Neural progenitor cell (in vitro differentiated cells): ENCODE data around the gene TMEM231. TPM values are rescaled to one million over a fixed set of nuclear protein-coding genes. Genes with fewer than 3 reads are reported as not detected.

Experiments used
- DNase-seq: peaks from one replicate; pipeline ENCODE4 v3.0.0-alpha.2; 2016; ENCODE audit warnings: low spot score
- H2AFZ ChIP-seq: fragments of 200-600 bp; sonication (generic); replicated peaks from 2 replicates; pipeline ENCODE4 v1.6.1; 2016; ENCODE audit warnings: antibody characterized with exemption
- H3F3A ChIP-seq: fragments of 200-600 bp; sonication (generic); 2 replicates; pipeline ENCODE4 v1.6.1; 2016; ENCODE audit warnings: antibody characterized with exemption, low read depth
- H3K27ac ChIP-seq: fragments of 200-600 bp; sonication (generic); 2 replicates; pipeline ENCODE4 v1.5.1; 2016; ENCODE audit warnings: mild to moderate bottlenecking
- H3K27me3 ChIP-seq: fragments of 200-600 bp; sonication (generic); 2 replicates; pipeline ENCODE4 v1.6.1; 2016; ENCODE audit warnings: mild to moderate bottlenecking, moderate library complexity
- H3K36me3 ChIP-seq: fragments of 200-600 bp; sonication (generic); 2 replicates; pipeline ENCODE4 v1.5.1; 2016
- H3K4me1 ChIP-seq: fragments of 200-600 bp; sonication (generic); 2 replicates; pipeline ENCODE4 v1.6.1; 2016; ENCODE audit warnings: mixed run types
- H3K4me2 ChIP-seq: fragments of 200-600 bp; sonication (generic); 2 replicates; pipeline ENCODE4 v1.6.1; 2016
- H3K4me3 ChIP-seq: fragments of 200-600 bp; sonication (generic); 2 replicates; pipeline ENCODE4 v1.5.1; 2016
- H3K79me2 ChIP-seq: fragments of 200-600 bp; sonication (generic); 2 replicates; pipeline ENCODE4 v1.6.1; 2016; ENCODE audit warnings: low read depth
- H3K9ac ChIP-seq: fragments of 200-600 bp; sonication (generic); 2 replicates; pipeline ENCODE4 v1.6.1; 2016
- H3K9me3 ChIP-seq: fragments of 200-600 bp; sonication (generic); 2 replicates; pipeline ENCODE4 v1.5.1; 2016; ENCODE audit warnings: low read depth
- H4K20me1 ChIP-seq: fragments of 200-600 bp; sonication (generic); 2 replicates; pipeline ENCODE4 v1.6.1; 2016; ENCODE audit warnings: low read depth
- H3K27ac Mint-ChIP-seq: 3 replicates; pipeline ENCODE4 v1.8.0; 2021; ENCODE audit warnings: mixed read lengths
- H3K27me3 Mint-ChIP-seq: 2 replicates; pipeline ENCODE4 v1.8.0; 2022; ENCODE audit warnings: low read depth, mild to moderate bottlenecking, inconsistent platforms, moderate library complexity, mixed read lengths; ENCODE audit not compliant: insufficient read depth
- H3K36me3 Mint-ChIP-seq: 3 replicates; pipeline ENCODE4 v1.8.0; 2021; ENCODE audit warnings: mixed read lengths
- H3K4me1 Mint-ChIP-seq: 3 replicates; pipeline ENCODE4 v1.8.0; 2021; ENCODE audit warnings: mixed read lengths
- H3K4me3 Mint-ChIP-seq: 3 replicates; pipeline ENCODE4 v1.8.0; 2021; ENCODE audit warnings: mild to moderate bottlenecking, moderate library complexity, mixed read lengths
- H3K9me3 Mint-ChIP-seq: 3 replicates; pipeline ENCODE4 v1.8.0; 2020; ENCODE audit warnings: mixed read lengths
- CTCF ChIP-seq: fragments of 200-600 bp; sonication (generic); IDR thresholded peaks from 2 replicates; pipeline ENCODE4 v1.5.1; 2017; ENCODE audit warnings: antibody characterized with exemption, mild to moderate bottlenecking
- EZH2 ChIP-seq: fragments of 200-600 bp; sonication (generic); IDR thresholded peaks from 2 replicates; pipeline ENCODE4 v1.6.1; 2017; ENCODE audit warnings: antibody characterized with exemption, mild to moderate bottlenecking, moderate library complexity
- EZH2phosphoT487 ChIP-seq: fragments of 200-600 bp; sonication (generic); IDR thresholded peaks from 2 replicates; pipeline ENCODE4 v1.6.1; 2017; ENCODE audit warnings: antibody characterized with exemption
- total RNA-seq: library from RNA; depleted of rRNA; stranded (reverse); fragments of >200 nt; gene quantifications from 2 replicates; pipeline ENCODE4 v1.2.3, GENCODE V29; 2015; ENCODE audit warnings: low replicate concordance

Gene TMEM231
- total RNA-seq, 1 donor from 2014 or later: 10.9 TPM

- H3K4me3 Mint-ChIP-seq: no peak overlapping the region
- no peak overlapping the region for H3K27ac ChIP-seq
- no peaks in the 10 kb centered on the region for H3F3A ChIP-seq
- H2AFZ ChIP-seq: no peak overlapping the region
- no peaks in the 10 kb centered on the region for H3K4me1 ChIP-seq
- no peaks in the 10 kb centered on the region for H3K9me3 Mint-ChIP-seq
- no peaks in the 10 kb centered on the region for H3K79me2 ChIP-seq
- peaks cover 10% of the 10 kb centered on the region for H3K36me3 ChIP-seq
- no peaks in the 10 kb centered on the region for H3K9me3 ChIP-seq
- peaks cover 4% of the 10 kb centered on the region for H3K4me1 Mint-ChIP-seq
- H3K27me3 ChIP-seq: no peaks in the 10 kb centered on the region
- H3K4me3 ChIP-seq: no peak overlapping the region
- no peak overlapping the region for H3K27ac Mint-ChIP-seq
- no peak overlapping the region for H3K9ac ChIP-seq
- DNase-seq: no peak
- no peaks in the 10 kb centered on the region for H3K27me3 Mint-ChIP-seq
- TF ChIP-seq EZH2phosphoT487 (no peak), EZH2 (no peak), CTCF (no peak)
- peaks cover 38% of the 10 kb centered on the region for H3K36me3 Mint-ChIP-seq
- H4K20me1 ChIP-seq: peaks cover 8% of the 10 kb centered on the region
- no peak overlapping the region for H3K4me2 ChIP-seq
Observed at GRCh38 chr16:75573955-75574354, 17.9 kb upstream of the TMEM231 start.

GRCh38 chr16:75572864-75573542 is 17.0 kb upstream of the TMEM231 start:
- no peak overlapping the region for H3K27ac ChIP-seq
- H3K36me3 Mint-ChIP-seq: peaks cover 33% of the 10 kb centered on the region

GRCh38 chr16:75570396-75571065 is 14.5 kb upstream of the TMEM231 start:
- no peak for DNase-seq
- no peaks in the 10 kb centered on the region for H3K27me3 ChIP-seq
- H3K9ac ChIP-seq: no peak overlapping the region
- Mint-ChIP-seq H3K36me3 (peaks cover 34% of the 10 kb centered on the region), H3K27me3 (peaks cover 3% of the 10 kb centered on the region), H3K27ac (no peak overlapping the region), H3K9me3 (no peaks in the 10 kb centered on the region), H3K4me3 (no peak overlapping the region), H3K4me1 (peaks cover 17% of the 10 kb centered on the region)
- H3K4me3 ChIP-seq: no peak overlapping the region
- peaks cover 17% of the 10 kb centered on the region for H3K79me2 ChIP-seq
- TF ChIP-seq CTCF: no peak
- TF ChIP-seq EZH2phosphoT487: no peak
- no peak for TF ChIP-seq EZH2
- H2AFZ ChIP-seq: no peak overlapping the region
- H3K4me1 ChIP-seq: peaks cover 5% of the 10 kb centered on the region
- H3K27ac ChIP-seq: no peak overlapping the region
- H4K20me1 ChIP-seq: peaks cover 28% of the 10 kb centered on the region
- H3K4me2 ChIP-seq: no peak overlapping the region
- H3K36me3 ChIP-seq: no peaks in the 10 kb centered on the region
- no peaks in the 10 kb centered on the region for H3K9me3 ChIP-seq
- no peaks in the 10 kb centered on the region for H3F3A ChIP-seq

More at GRCh38 chr16:75572864-75573542, 17.0 kb upstream of the TMEM231 start:
- Histone ChIP-seq H3K9ac (no peak overlapping the region), H3K4me3 (no peak overlapping the region), H3K4me1 (no peaks in the 10 kb centered on the region), H3K79me2 (no peaks in the 10 kb centered on the region), H3F3A (no peaks in the 10 kb centered on the region), H3K36me3 (peaks cover 10% of the 10 kb centered on the region), H3K4me2 (no peak overlapping the region), H3K9me3 (no peaks in the 10 kb centered on the region), H2AFZ (no peak overlapping the region), H4K20me1 (peaks cover 12% of the 10 kb centered on the region), H3K27me3 (no peaks in the 10 kb centered on the region)
- DNase-seq: no peak
- no peak overlapping the region for H3K4me3 Mint-ChIP-seq
- H3K27me3 Mint-ChIP-seq: no peaks in the 10 kb centered on the region
- H3K4me1 Mint-ChIP-seq: peaks cover 5% of the 10 kb centered on the region
- TF ChIP-seq EZH2: no peak
- no peak for TF ChIP-seq EZH2phosphoT487
- TF ChIP-seq CTCF: no peak
- no peak overlapping the region for H3K27ac Mint-ChIP-seq
- no peaks in the 10 kb centered on the region for H3K9me3 Mint-ChIP-seq
